ENCODE data around the gene FKBP10. TPM values are rescaled to one million over a fixed set of nuclear protein-coding genes. Genes with fewer than 3 reads are reported as not detected.

The FKBP10 gene
- polyA plus RNA-seq, 3 donors: 142 to 163 (median 160) TPM

DNA sequence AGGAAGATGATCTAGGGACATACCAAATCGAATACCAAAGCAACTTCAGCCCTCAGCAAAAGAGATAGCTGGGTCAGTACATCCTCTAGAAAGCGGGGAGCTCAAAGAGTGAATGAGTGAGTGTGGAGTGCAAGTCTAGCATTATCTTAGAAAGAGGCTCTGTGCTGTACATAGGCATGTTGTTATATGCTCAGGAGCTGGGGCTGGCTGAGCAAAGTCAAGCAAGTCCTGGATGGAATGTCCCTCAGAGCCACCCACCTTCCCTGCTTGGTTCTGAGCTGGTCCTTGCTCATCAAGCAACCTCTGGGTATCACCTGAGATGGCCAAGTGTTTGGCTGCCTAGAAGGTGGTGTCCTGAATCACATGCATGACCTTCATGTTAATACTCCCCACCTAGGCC, 57.3 kb downstream of the FKBP10 start:
- DNase-seq: no peak

- DNase-seq: no peak
Observed at GRCh38 chr17:41870627-41871026, 57.8 kb downstream of the FKBP10 start.

- DNase-seq: no peak
Observed at GRCh38 chr17:41871789-41872188, 59.0 kb downstream of the FKBP10 start.

Other genes with a start within 250 kb of the FKBP10 start
- gene KRT9, start 240.9 kb upstream of the FKBP10 start, polyA plus RNA-seq (ENCODE audit: insufficient read length in 3 of 3): not detected
- gene KRT14, start 226.1 kb upstream of the FKBP10 start, polyA plus RNA-seq (ENCODE audit: insufficient read length in 3 of 3): under 1 TPM in 2 of 3 donors, not detected in 1; 0.31 to 0.36 TPM
- not detected for gene KRT16, start 200.2 kb upstream of the FKBP10 start, polyA plus RNA-seq (ENCODE audit: insufficient read length in 3 of 3)
- 1 to 10 TPM; 1.6 to 4.8 (median 2.0) TPM for gene KRT17, start 188.4 kb upstream of the FKBP10 start, polyA plus RNA-seq (ENCODE audit: insufficient read length in 3 of 3)
- 100 to 1,000 TPM; 651 to 702 (median 684) TPM for gene EIF1, start 124.1 kb upstream of the FKBP10 start, polyA plus RNA-seq (ENCODE audit: insufficient read length in 3 of 3)
- gene GAST, start 100.7 kb upstream of the FKBP10 start, polyA plus RNA-seq (ENCODE audit: insufficient read length in 3 of 3): not detected
- 1 to 10 TPM; 1.2 to 1.5 (median 1.3) TPM for gene HAP1, start 78.4 kb upstream of the FKBP10 start, polyA plus RNA-seq (ENCODE audit: insufficient read length in 3 of 3)
- 100 to 1,000 TPM; 218 to 260 (median 242) TPM for gene JUP, start 26.3 kb upstream of the FKBP10 start, polyA plus RNA-seq (ENCODE audit: insufficient read length in 3 of 3)
- gene P3H4, start 1.1 kb upstream of the FKBP10 start, polyA plus RNA-seq (ENCODE audit: insufficient read length in 3 of 3): 10 to 100 TPM; 43.4 to 48.8 (median 44.8) TPM
- 100 to 1,000 TPM in 1 of 3 donors, 10 to 100 TPM in 2; 91.4 to 111 (median 91.7) TPM for gene NT5C3B, start 23.2 kb downstream of the FKBP10 start, polyA plus RNA-seq (ENCODE audit: insufficient read length in 3 of 3)
- gene KLHL10, start 24.8 kb downstream of the FKBP10 start, polyA plus RNA-seq (ENCODE audit: insufficient read length in 3 of 3): under 1 TPM; 0.24 to 0.27 (median 0.27) TPM
- 10 to 100 TPM in 2 of 3 donors, 1 to 10 TPM in 1; 8.7 to 12.1 (median 10.3) TPM for gene KLHL11, start 52.4 kb downstream of the FKBP10 start, polyA plus RNA-seq (ENCODE audit: insufficient read length in 3 of 3)
- 10 to 100 TPM; 89.5 to 92.9 (median 90.9) TPM for gene ACLY, start 105.9 kb downstream of the FKBP10 start, polyA plus RNA-seq (ENCODE audit: insufficient read length in 3 of 3)
- gene ODAD4, start 117.6 kb downstream of the FKBP10 start, polyA plus RNA-seq (ENCODE audit: insufficient read length in 3 of 3): 1 to 10 TPM; 5.9 to 8.6 (median 7.6) TPM
- gene CNP, start 153.8 kb downstream of the FKBP10 start, polyA plus RNA-seq (ENCODE audit: insufficient read length in 3 of 3): 10 to 100 TPM; 68.3 to 81.0 (median 77.0) TPM
- 100 to 1,000 TPM; 140 to 165 (median 150) TPM for gene DNAJC7, start 204.4 kb downstream of the FKBP10 start, polyA plus RNA-seq (ENCODE audit: insufficient read length in 3 of 3)
- 10 to 100 TPM; 54.6 to 58.4 (median 57.2) TPM for gene NKIRAS2, start 207.1 kb downstream of the FKBP10 start, polyA plus RNA-seq (ENCODE audit: insufficient read length in 3 of 3)
- 1 to 10 TPM; 3.8 to 6.2 (median 5.5) TPM for gene C17orf113, start 237.6 kb downstream of the FKBP10 start, polyA plus RNA-seq (ENCODE audit: insufficient read length in 3 of 3)